Neural cell (in vitro differentiated cells): ENCODE data around the gene SCUBE1. TPM values are rescaled to one million over a fixed set of nuclear protein-coding genes. Genes with fewer than 3 reads are reported as not detected.

Source experiments
- H2AFZ ChIP-seq: fragments of 200-600, 300-800 bp; sonication (generic), shearing (Covaris generic); 2 replicates; pipeline ENCODE4 v1.6.0; 2014; ENCODE audit warnings: low read depth, mild to moderate bottlenecking, antibody characterized with exemption, low read length, moderate library complexity
- H3F3A ChIP-seq: fragments of 200-600 bp; shearing (Covaris generic); 2 replicates; pipeline ENCODE4 v1.6.1; 2016; ENCODE audit warnings: mild to moderate bottlenecking, moderate library complexity, mixed read lengths, antibody characterized with exemption, low read length; ENCODE audit not compliant: insufficient read depth, poor library complexity, severe bottlenecking
- H3K27ac ChIP-seq: fragments of 200-600, 300-800 bp; sonication (generic), shearing (Covaris generic); 2 replicates; pipeline ENCODE4 v1.5.1; 2014; ENCODE audit warnings: mild to moderate bottlenecking, low read length, moderate library complexity
- H3K27me3 ChIP-seq: fragments of 300-800, 200-600 bp; sonication (generic), shearing (Covaris generic); 2 replicates; pipeline ENCODE4 v1.6.0; 2014; ENCODE audit warnings: mild to moderate bottlenecking, low read depth, low read length, moderate library complexity; ENCODE audit not compliant: insufficient read depth
- H3K36me3 ChIP-seq: fragments of 300-800, 200-600 bp; sonication (generic), shearing (Covaris generic); 2 replicates; pipeline ENCODE4 v1.5.1; 2014; ENCODE audit warnings: mild to moderate bottlenecking, antibody characterized with exemption, low read length, moderate library complexity; ENCODE audit not compliant: insufficient read depth
- H3K4me2 ChIP-seq: fragments of 300-800, 200-600 bp; sonication (generic), shearing (Covaris generic); 2 replicates; pipeline ENCODE4 v1.6.0; 2014; ENCODE audit warnings: mild to moderate bottlenecking, low read length
- H3K4me3 ChIP-seq: fragments of 300-800, 200-600 bp; sonication (generic), shearing (Covaris generic); 2 replicates; pipeline ENCODE4 v1.5.1; 2014; ENCODE audit warnings: mild to moderate bottlenecking, low read length, moderate library complexity
- H3K79me2 ChIP-seq: fragments of 200-600 bp; shearing (Covaris generic); replicated peaks from 2 replicates; pipeline ENCODE4 v1.6.0; 2014; ENCODE audit warnings: mild to moderate bottlenecking, low read length, moderate library complexity; ENCODE audit not compliant: insufficient read depth
- H3K9ac ChIP-seq: fragments of 300-800, 200-600 bp; sonication (generic), shearing (Covaris generic); 2 replicates; pipeline ENCODE4 v1.6.1; 2016; ENCODE audit warnings: mild to moderate bottlenecking, low read length, mixed read lengths
- H3K9me2 ChIP-seq: fragments of 200-600 bp; shearing (Covaris generic); 2 replicates; pipeline ENCODE4 v1.6.1; 2016; ENCODE audit warnings: mild to moderate bottlenecking, low read length, mixed read lengths; ENCODE audit not compliant: insufficient read depth
- H3K9me3 ChIP-seq: fragments of 200-600, 300-800 bp; sonication (generic), shearing (Covaris generic); 2 replicates; pipeline ENCODE4 v1.6.1; 2016; ENCODE audit warnings: mild to moderate bottlenecking, mixed run types, low read length, moderate library complexity, mixed read lengths
- H4K20me1 ChIP-seq: fragments of 200-600 bp; shearing (Covaris generic); 2 replicates; pipeline ENCODE4 v1.6.1; 2016; ENCODE audit warnings: mild to moderate bottlenecking, mixed run types; ENCODE audit not compliant: insufficient read depth
- EP300 ChIP-seq: fragments of 450-650 bp; conservative IDR thresholded peaks from 2 replicates; pipeline ENCODE4 v1.6.1; 2014; ENCODE audit warnings: antibody characterized with exemption, mild to moderate bottlenecking, moderate library complexity; ENCODE audit not compliant: poor library complexity, severe bottlenecking
- EZH2 ChIP-seq: fragments of 200-600, 300-800 bp; shearing (Covaris generic), sonication (generic); IDR thresholded peaks from 2 replicates; pipeline ENCODE4 v1.6.1; 2014; ENCODE audit warnings: antibody characterized with exemption, low read length, borderline replicate concordance, mild to moderate bottlenecking; ENCODE audit not compliant: insufficient read depth, poor library complexity, severe bottlenecking
- MXI1 ChIP-seq: fragments of 450-650 bp; conservative IDR thresholded peaks from 2 replicates; pipeline ENCODE4 v1.6.1; 2014; ENCODE audit warnings: antibody characterized with exemption, mild to moderate bottlenecking; ENCODE audit not compliant: poor library complexity, severe bottlenecking
- POLR2AphosphoS5 ChIP-seq: IDR thresholded peaks from 2 replicates; pipeline ENCODE4 v1.6.1; 2012
- RAD21 ChIP-seq: fragments of 450-650 bp; conservative IDR thresholded peaks from 2 replicates; pipeline ENCODE4 v1.6.1; 2014; ENCODE audit warnings: antibody characterized with exemption, mild to moderate bottlenecking, moderate library complexity
- SMC3 ChIP-seq: fragments of 450-650 bp; conservative IDR thresholded peaks from 2 replicates; pipeline ENCODE4 v1.6.1; 2014; ENCODE audit warnings: antibody characterized with exemption, mild to moderate bottlenecking, moderate library complexity; ENCODE audit not compliant: poor library complexity
- TAF1 ChIP-seq: IDR thresholded peaks from 2 replicates; pipeline ENCODE4 v1.6.1; 2012; ENCODE audit warnings: low read depth
- polyA plus RNA-seq: library from polyadenylated mRNA; depleted of rRNA; stranded (reverse); fragments of >200 nt; gene quantifications from 2 replicates; pipeline ENCODE4 v1.2.3, GENCODE V29; 2014
- TF ChIP-seq, protein P1 (sequence below): fragments of 450-650 bp; IDR thresholded peaks from 2 replicates; pipeline ENCODE4 v1.5.1; 2014; ENCODE audit warnings: antibody characterized with exemption, mild to moderate bottlenecking, moderate library complexity; ENCODE audit not compliant: poor library complexity, severe bottlenecking
- TF ChIP-seq, protein P2 (sequence below): IDR thresholded peaks from 2 replicates; pipeline ENCODE4 v1.6.1; 2012; ENCODE audit warnings: borderline replicate concordance

Gene SCUBE1
- polyA plus RNA-seq, 1 donor from 2014 or later: 8.4 TPM

DNA sequence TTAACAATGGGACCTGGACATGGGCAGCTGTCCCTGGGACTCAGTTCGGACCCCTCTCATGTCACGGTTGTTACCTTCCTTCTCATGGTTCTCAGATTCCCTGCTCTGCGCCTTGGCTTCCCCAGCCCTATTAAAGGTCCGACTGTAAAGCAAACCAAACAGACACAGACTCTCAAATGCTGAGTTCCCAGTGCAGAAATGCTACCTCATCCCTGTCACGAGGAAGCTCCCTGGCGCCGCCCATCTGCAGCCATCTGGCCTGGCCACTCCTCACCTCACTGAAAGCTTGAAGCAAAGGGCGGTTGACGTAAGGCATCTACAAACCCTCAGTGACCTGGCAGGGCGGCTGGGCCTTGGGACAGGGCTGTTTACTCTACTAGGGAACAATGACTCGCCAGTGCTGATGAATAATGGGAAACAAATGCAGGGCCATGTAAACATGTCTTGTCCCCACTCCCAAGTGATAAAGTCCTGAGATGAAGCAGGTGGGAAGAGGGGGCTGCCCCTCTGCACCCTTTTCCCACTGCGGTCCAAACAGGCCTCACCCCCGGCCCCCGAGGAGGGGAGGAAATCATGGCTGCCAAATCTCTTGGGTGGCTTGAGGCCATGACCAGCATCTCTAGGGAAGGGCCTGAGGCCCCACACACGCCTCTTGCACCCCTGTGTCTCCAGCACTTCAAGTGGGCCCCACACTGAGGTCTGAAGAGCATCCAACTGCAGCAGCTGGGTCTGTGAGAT is 49.3 kb downstream of the SCUBE1 start:
- no peaks in the 10 kb centered on the region for H3K27me3 ChIP-seq
- H3K9ac ChIP-seq: no peak overlapping the region
- H3K36me3 ChIP-seq: no peaks in the 10 kb centered on the region
- no peaks in the 10 kb centered on the region for H3K9me3 ChIP-seq
- no peaks in the 10 kb centered on the region for H3K9me2 ChIP-seq
- no peak overlapping the region for H3K4me3 ChIP-seq
- no peaks in the 10 kb centered on the region for H3F3A ChIP-seq
- H3K4me2 ChIP-seq: no peak overlapping the region
- no peaks in the 10 kb centered on the region for H3K79me2 ChIP-seq
- H3K27ac ChIP-seq: no peak overlapping the region
- TF ChIP-seq RAD21 (no peak), SMC3 (no peak), EZH2 (no peak), EP300 (no peak), TAF1 (no peak), POLR2AphosphoS5 (no peak), MXI1 (no peak)
- TF ChIP-seq, protein P1, sequence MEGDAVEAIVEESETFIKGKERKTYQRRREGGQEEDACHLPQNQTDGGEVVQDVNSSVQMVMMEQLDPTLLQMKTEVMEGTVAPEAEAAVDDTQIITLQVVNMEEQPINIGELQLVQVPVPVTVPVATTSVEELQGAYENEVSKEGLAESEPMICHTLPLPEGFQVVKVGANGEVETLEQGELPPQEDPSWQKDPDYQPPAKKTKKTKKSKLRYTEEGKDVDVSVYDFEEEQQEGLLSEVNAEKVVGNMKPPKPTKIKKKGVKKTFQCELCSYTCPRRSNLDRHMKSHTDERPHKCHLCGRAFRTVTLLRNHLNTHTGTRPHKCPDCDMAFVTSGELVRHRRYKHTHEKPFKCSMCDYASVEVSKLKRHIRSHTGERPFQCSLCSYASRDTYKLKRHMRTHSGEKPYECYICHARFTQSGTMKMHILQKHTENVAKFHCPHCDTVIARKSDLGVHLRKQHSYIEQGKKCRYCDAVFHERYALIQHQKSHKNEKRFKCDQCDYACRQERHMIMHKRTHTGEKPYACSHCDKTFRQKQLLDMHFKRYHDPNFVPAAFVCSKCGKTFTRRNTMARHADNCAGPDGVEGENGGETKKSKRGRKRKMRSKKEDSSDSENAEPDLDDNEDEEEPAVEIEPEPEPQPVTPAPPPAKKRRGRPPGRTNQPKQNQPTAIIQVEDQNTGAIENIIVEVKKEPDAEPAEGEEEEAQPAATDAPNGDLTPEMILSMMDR: no peak
- TF ChIP-seq, protein P2, sequence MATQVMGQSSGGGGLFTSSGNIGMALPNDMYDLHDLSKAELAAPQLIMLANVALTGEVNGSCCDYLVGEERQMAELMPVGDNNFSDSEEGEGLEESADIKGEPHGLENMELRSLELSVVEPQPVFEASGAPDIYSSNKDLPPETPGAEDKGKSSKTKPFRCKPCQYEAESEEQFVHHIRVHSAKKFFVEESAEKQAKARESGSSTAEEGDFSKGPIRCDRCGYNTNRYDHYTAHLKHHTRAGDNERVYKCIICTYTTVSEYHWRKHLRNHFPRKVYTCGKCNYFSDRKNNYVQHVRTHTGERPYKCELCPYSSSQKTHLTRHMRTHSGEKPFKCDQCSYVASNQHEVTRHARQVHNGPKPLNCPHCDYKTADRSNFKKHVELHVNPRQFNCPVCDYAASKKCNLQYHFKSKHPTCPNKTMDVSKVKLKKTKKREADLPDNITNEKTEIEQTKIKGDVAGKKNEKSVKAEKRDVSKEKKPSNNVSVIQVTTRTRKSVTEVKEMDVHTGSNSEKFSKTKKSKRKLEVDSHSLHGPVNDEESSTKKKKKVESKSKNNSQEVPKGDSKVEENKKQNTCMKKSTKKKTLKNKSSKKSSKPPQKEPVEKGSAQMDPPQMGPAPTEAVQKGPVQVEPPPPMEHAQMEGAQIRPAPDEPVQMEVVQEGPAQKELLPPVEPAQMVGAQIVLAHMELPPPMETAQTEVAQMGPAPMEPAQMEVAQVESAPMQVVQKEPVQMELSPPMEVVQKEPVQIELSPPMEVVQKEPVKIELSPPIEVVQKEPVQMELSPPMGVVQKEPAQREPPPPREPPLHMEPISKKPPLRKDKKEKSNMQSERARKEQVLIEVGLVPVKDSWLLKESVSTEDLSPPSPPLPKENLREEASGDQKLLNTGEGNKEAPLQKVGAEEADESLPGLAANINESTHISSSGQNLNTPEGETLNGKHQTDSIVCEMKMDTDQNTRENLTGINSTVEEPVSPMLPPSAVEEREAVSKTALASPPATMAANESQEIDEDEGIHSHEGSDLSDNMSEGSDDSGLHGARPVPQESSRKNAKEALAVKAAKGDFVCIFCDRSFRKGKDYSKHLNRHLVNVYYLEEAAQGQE: no peak
- no peak overlapping the region for H2AFZ ChIP-seq
- H4K20me1 ChIP-seq: no peaks in the 10 kb centered on the region

DNA sequence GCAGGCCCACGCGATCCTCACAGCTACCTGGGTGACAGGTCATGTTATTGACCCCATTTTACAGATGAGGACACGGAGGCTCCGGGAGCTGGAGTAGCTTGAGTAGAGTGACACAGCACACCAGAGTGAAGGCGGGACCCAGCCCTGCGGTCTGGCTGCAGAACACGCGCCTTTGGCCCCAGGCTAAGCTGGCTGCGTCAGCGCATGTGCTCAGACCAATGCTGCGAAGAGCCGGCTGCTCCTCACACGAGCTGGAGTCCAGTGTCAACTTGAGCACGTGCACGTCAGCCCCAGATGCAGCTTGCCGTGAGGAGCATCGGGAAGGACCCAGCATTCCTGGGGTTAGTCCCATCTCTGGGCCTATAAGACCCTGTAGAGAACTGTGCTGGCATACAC is 49.9 kb downstream of the SCUBE1 start:
- no peak overlapping the region for H3K9ac ChIP-seq
- H3K4me3 ChIP-seq: no peak overlapping the region
- H3K79me2 ChIP-seq: no peaks in the 10 kb centered on the region
- no peaks in the 10 kb centered on the region for H3K27me3 ChIP-seq
- no peaks in the 10 kb centered on the region for H3K36me3 ChIP-seq
- H2AFZ ChIP-seq: no peak overlapping the region
- H3K9me2 ChIP-seq: no peaks in the 10 kb centered on the region
- no peaks in the 10 kb centered on the region for H3K9me3 ChIP-seq
- H3K4me2 ChIP-seq: no peak overlapping the region
- no peaks in the 10 kb centered on the region for H3F3A ChIP-seq
- H4K20me1 ChIP-seq: no peaks in the 10 kb centered on the region
- TF ChIP-seq, protein P1: no peak
- no peak for TF ChIP-seq RAD21
- TF ChIP-seq TAF1: no peak
- TF ChIP-seq MXI1: no peak
- no peak for TF ChIP-seq SMC3
- no peak for TF ChIP-seq POLR2AphosphoS5
- TF ChIP-seq EP300: no peak
- no peak overlapping the region for H3K27ac ChIP-seq
